Activated naive CD8-positive, alpha-beta T cell treated with anti-CD3 and anti-CD28 coated beads, Interleukin-2, amount 50 U/mL, for 16 hours (primary cell): ENCODE measurements around the gene KIF9.
A peak's percentile ranks its signal among the peaks of the same experiment; 100 is the strongest.
"Not testable (repeated sequence)": the region's sequence is repeated elsewhere in the genome, so short reads cannot be mapped to it uniquely, and the experiment has no call there.

Source experiments
- DNase-seq: peaks from one replicate; pipeline ENCODE4 v3.0.0-alpha.2; 2020; ENCODE audit warnings: low read depth, low spot score

KIF9 gene

GRCh38 chr3:47282424-47283192 lies at the start of gene KIF9, which contains the start of gene KLHL18:
KIF9 (minus strand) TSS chr3:47282799; CDS start chr3:47277374, 5,425 bp downstream.
KLHL18 (plus strand) TSS chr3:47282944; CDS start chr3:47282966, 22 bp downstream.
- peak; percentile 91 for DNase-seq

- no peak for DNase-seq
These were observed 41.8 kb upstream of the KIF9 start for GRCh38 chr3:47324278-47324865.

- DNase-seq: no peak
These were observed 41.1 kb upstream of the KIF9 start for GRCh38 chr3:47323431-47324277.

GRCh38 chr3:47319956-47320355 lies 37.4 kb upstream of the KIF9 start:
- no peak for DNase-seq

GRCh38 chr3:47318916-47319315 lies 36.3 kb upstream of the KIF9 start:
- no peak for DNase-seq

GRCh38 chr3:47316151-47316550 lies 33.6 kb upstream of the KIF9 start:
- not testable (repeated sequence) for DNase-seq

GRCh38 chr3:47315069-47315647 lies 32.6 kb upstream of the KIF9 start:
- DNase-seq: no peak

- DNase-seq: no peak
These were observed 31.6 kb upstream of the KIF9 start for GRCh38 chr3:47314056-47314764.

GRCh38 chr3:47313341-47314055 lies 30.9 kb upstream of the KIF9 start:
- no peak for DNase-seq

- no peak for DNase-seq
These were observed 27.8 kb upstream of the KIF9 start for GRCh38 chr3:47310391-47310790.

- DNase-seq: not testable (repeated sequence)
These were observed 26.6 kb upstream of the KIF9 start for GRCh38 chr3:47309231-47309630.

GRCh38 chr3:47306022-47306421 lies 23.4 kb upstream of the KIF9 start:
- no peak for DNase-seq

GRCh38 chr3:47301456-47301855 lies 18.9 kb upstream of the KIF9 start:
- DNase-seq: no peak

GRCh38 chr3:47299381-47300318 lies 17.1 kb upstream of the KIF9 start:
- no peak for DNase-seq

- no peak for DNase-seq
These were observed 15.8 kb upstream of the KIF9 start for GRCh38 chr3:47298439-47298838.

GRCh38 chr3:47296562-47297302 lies 14.1 kb upstream of the KIF9 start:
- no peak for DNase-seq

GRCh38 chr3:47295976-47296375 lies 13.4 kb upstream of the KIF9 start:
- no peak for DNase-seq

GRCh38 chr3:47295322-47295721 lies 12.7 kb upstream of the KIF9 start:
- DNase-seq: no peak

- DNase-seq: no peak
These were observed 11.8 kb upstream of the KIF9 start for GRCh38 chr3:47294392-47294791.
